HepG2 (cell line): ENCODE measurements around the gene LRP5. TPM values are rescaled to one million over a fixed set of nuclear protein-coding genes. Genes with fewer than 3 reads are reported as not detected.

Experiments used
- GATAD1 ChIP-seq: IDR thresholded peaks from 2 replicates; pipeline ENCODE4 v1.6.1; 2016; ENCODE audit warnings: missing genetic modification reagents, missing compliant biosample characterization
- KAT7 ChIP-seq: IDR thresholded peaks from 2 replicates; pipeline ENCODE4 v1.6.1; 2018; ENCODE audit warnings: borderline replicate concordance, missing compliant biosample characterization
- MED13 ChIP-seq: sonication (generic); formaldehyde crosslinking; IDR thresholded peaks from 2 replicates; pipeline ENCODE4 v1.5.0; 2020; ENCODE audit warnings: missing genetic modification reagents
- MED8 ChIP-seq: sonication (generic); formaldehyde crosslinking; IDR thresholded peaks from 2 replicates; pipeline ENCODE4 v1.8.1; 2023; ENCODE audit warnings: mild to moderate bottlenecking, missing genetic modification reagents; ENCODE audit not compliant: insufficient replicate concordance
- NFKBIZ ChIP-seq: IDR thresholded peaks from 2 replicates; pipeline ENCODE4 v1.6.1; 2018; ENCODE audit warnings: missing genetic modification reagents, missing compliant biosample characterization
- SATB2 ChIP-seq: sonication (generic); formaldehyde crosslinking; IDR thresholded peaks from 2 replicates; pipeline ENCODE4 v1.5.0; 2020; ENCODE audit warnings: missing genetic modification reagents
- SIX1 ChIP-seq: sonication (generic); formaldehyde crosslinking; IDR thresholded peaks from 2 replicates; pipeline ENCODE4 v1.4.0; 2020; ENCODE audit warnings: missing genetic modification reagents, borderline replicate concordance
- SMARCE1 ChIP-seq: fragments of 450-650 bp; IDR thresholded peaks from 2 replicates; pipeline ENCODE4 v1.6.1; 2017; ENCODE audit warnings: borderline replicate concordance
- TCF7L2 ChIP-seq: IDR thresholded peaks from 2 replicates; pipeline ENCODE4 v1.6.1; 2011; ENCODE audit warnings: mild to moderate bottlenecking, low read depth, low read length, moderate library complexity
- YEATS2 ChIP-seq: sonication (generic); formaldehyde crosslinking; IDR thresholded peaks from 2 replicates; pipeline ENCODE4 v1.4.0; 2020; ENCODE audit warnings: missing genetic modification reagents, borderline replicate concordance
- ZBTB7B ChIP-seq: sonication (generic); formaldehyde crosslinking; IDR thresholded peaks from 2 replicates; pipeline ENCODE4 v1.4.0; 2020; ENCODE audit warnings: missing genetic modification reagents
- ZC3H13 ChIP-seq: sonication (generic); formaldehyde crosslinking; IDR thresholded peaks from 2 replicates; pipeline ENCODE4 v1.8.1; 2023; ENCODE audit warnings: mild to moderate bottlenecking, missing genetic modification reagents, moderate library complexity
- ZNF121 ChIP-seq: sonication (generic); formaldehyde crosslinking; IDR thresholded peaks from 2 replicates; pipeline ENCODE4 v1.5.0; 2020; ENCODE audit warnings: mild to moderate bottlenecking, missing genetic modification reagents
- ZNF274 ChIP-seq: sonication (generic); formaldehyde crosslinking; IDR thresholded peaks from 2 replicates; pipeline ENCODE4 v1.5.1; 2020; ENCODE audit warnings: mild to moderate bottlenecking, missing genetic modification reagents
- ZNF382 ChIP-seq: sonication (generic); formaldehyde crosslinking; IDR thresholded peaks from 2 replicates; pipeline ENCODE4 v1.5.0; 2020; ENCODE audit warnings: missing genetic modification reagents, mild to moderate bottlenecking, borderline replicate concordance
- polyA plus RNA-seq, 8 experiments: library from polyadenylated mRNA; depleted of rRNA in 3 of 8; stranded (reverse) in 7 of 8; unstranded in 1 of 8; fragments of >200 nt; fragmentation: Illumina TruSeq in 4 of 8; extraction: Trizol in 4 of 8; gene quantifications; 2 replicates each; pipeline versions ENCODE4 v1.2.1 to v1.2.3, GENCODE V29; 2011 to 2016; ENCODE audit warnings: low read depth in 4 of 8, missing spikeins in 1 of 8, mixed read lengths in 1 of 8; ENCODE audit not compliant: insufficient read depth in 1 of 8
- total RNA-seq, 5 experiments: library from RNA; depleted of rRNA; stranded (reverse); fragments of >200 nt; fragmentation: Illumina TruSeq; extraction: Trizol; gene quantifications; 2 replicates each; pipeline ENCODE4 v1.2.3, GENCODE V29; 2016; ENCODE audit warnings: low read depth in 1 of 5
- TF ChIP-seq, protein P1 (sequence below): sonication (generic); formaldehyde crosslinking; IDR thresholded peaks from 2 replicates; pipeline ENCODE4 v1.5.0; 2020; ENCODE audit warnings: missing genetic modification reagents
- TF ChIP-seq, protein P2 (sequence below): sonication (generic); formaldehyde crosslinking; IDR thresholded peaks from 2 replicates; pipeline ENCODE4 v1.5.1; 2020; ENCODE audit warnings: missing genetic modification reagents, mild to moderate bottlenecking, borderline replicate concordance
- TF ChIP-seq, protein P3 (sequence below): conservative IDR thresholded peaks from 2 replicates; pipeline ENCODE4 v1.6.1; 2018; ENCODE audit warnings: missing genetic modification reagents
- TF ChIP-seq, protein P4 (sequence below): sonication (generic); formaldehyde crosslinking; IDR thresholded peaks from 2 replicates; pipeline ENCODE4 v1.4.0; 2020; ENCODE audit warnings: mild to moderate bottlenecking, missing genetic modification reagents
- TF ChIP-seq, protein P5 (sequence below): sonication (generic); formaldehyde crosslinking; IDR thresholded peaks from 2 replicates; pipeline ENCODE4 v1.8.0; 2022; ENCODE audit warnings: mild to moderate bottlenecking, missing genetic modification reagents, moderate library complexity
- TF ChIP-seq, protein P6 (sequence below): sonication (generic); formaldehyde crosslinking; IDR thresholded peaks from 2 replicates; pipeline ENCODE4 v1.8.1; 2023; ENCODE audit warnings: mild to moderate bottlenecking, missing genetic modification reagents, borderline replicate concordance
- TF ChIP-seq, protein P7 (sequence below): sonication (generic); formaldehyde crosslinking; conservative IDR thresholded peaks from 2 replicates; pipeline ENCODE4 v1.4.0; 2020; ENCODE audit warnings: missing genetic modification reagents

LRP5 gene
- total and polyA plus RNA-seq, 2 of the 13 experiments (the other 11 are each of a cell fraction or from before 2014, with no cell fraction given), result 40.4 to 64.0 TPM

DNA sequence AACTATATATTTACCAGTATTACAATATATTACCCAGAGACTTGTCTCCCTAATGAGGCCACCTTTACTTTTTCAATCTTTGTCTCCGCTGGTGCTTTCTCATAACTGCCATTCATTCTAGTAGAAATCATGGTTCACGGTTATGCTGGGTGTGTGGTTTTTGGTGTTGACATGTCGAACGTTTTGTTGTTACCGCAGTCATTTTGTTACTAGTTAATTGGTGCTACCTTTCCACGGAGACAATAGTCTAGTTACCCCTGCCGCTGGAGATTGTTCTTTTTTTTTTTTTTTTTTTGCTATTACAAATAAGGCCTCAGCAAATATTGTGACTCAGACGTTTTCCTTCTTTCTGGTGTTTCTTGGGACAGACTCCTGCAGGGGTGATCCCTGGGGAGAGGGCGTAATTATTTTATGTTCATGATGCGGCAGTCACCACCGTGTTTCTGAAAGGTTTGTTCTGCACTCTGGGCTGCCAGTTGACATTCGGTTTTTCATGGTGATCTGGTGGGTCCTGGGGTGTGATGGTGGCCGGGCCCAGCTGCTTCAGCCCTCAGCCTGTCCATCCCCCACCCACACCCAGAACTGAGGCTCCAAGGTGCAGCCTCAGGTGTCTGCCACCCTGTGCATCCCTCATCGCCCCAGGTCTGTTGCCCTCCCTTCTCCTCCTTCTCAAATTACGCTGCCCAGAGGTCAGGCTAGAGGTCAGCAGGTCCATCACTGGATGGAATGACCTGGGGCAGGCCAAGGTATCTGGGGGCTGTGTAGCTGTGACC is 28.6 kb downstream of the LRP5 start (continued):
- TF ChIP-seq, protein P1, sequence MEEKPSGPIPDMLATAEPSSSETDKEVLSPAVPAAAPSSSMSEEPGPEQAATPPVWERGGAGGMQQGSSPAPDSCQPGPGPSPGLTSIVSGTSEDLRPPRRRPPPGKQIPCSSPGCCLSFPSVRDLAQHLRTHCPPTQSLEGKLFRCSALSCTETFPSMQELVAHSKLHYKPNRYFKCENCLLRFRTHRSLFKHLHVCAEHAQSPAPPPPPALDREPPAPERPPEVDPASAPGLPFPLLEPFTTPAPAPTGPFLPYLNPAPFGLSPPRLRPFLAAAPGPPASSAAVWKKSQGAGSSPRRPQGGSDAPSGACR, result no peak
- TF ChIP-seq SATB2 (CRISPR knock-in tag), result no peak
- no peak for TF ChIP-seq ZNF121 (CRISPR knock-in tag)
- peak; percentile 66; the same call in 1 of the 2 replicates for TF ChIP-seq ZBTB7B (CRISPR knock-in tag)
- no peak for TF ChIP-seq MED8 (CRISPR knock-in tag)
- TF ChIP-seq, protein P2, sequence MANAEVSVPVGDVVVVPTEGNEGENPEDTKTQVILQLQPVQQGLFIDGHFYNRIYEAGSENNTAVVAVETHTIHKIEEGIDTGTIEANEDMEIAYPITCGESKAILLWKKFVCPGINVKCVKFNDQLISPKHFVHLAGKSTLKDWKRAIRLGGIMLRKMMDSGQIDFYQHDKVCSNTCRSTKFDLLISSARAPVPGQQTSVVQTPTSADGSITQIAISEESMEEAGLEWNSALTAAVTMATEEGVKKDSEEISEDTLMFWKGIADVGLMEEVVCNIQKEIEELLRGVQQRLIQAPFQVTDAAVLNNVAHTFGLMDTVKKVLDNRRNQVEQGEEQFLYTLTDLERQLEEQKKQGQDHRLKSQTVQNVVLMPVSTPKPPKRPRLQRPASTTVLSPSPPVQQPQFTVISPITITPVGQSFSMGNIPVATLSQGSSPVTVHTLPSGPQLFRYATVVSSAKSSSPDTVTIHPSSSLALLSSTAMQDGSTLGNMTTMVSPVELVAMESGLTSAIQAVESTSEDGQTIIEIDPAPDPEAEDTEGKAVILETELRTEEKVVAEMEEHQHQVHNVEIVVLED, result no peak
- TF ChIP-seq, protein P3, sequence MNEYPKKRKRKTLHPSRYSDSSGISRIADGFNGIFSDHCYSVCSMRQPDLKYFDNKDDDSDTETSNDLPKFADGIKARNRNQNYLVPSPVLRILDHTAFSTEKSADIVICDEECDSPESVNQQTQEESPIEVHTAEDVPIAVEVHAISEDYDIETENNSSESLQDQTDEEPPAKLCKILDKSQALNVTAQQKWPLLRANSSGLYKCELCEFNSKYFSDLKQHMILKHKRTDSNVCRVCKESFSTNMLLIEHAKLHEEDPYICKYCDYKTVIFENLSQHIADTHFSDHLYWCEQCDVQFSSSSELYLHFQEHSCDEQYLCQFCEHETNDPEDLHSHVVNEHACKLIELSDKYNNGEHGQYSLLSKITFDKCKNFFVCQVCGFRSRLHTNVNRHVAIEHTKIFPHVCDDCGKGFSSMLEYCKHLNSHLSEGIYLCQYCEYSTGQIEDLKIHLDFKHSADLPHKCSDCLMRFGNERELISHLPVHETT (CRISPR knock-in tag), result no peak
- TF ChIP-seq ZNF274, result no peak
- no peak for TF ChIP-seq ZC3H13 (CRISPR knock-in tag)
- TF ChIP-seq SIX1 (CRISPR knock-in tag), result peak; percentile 93
- TF ChIP-seq, protein P4, sequence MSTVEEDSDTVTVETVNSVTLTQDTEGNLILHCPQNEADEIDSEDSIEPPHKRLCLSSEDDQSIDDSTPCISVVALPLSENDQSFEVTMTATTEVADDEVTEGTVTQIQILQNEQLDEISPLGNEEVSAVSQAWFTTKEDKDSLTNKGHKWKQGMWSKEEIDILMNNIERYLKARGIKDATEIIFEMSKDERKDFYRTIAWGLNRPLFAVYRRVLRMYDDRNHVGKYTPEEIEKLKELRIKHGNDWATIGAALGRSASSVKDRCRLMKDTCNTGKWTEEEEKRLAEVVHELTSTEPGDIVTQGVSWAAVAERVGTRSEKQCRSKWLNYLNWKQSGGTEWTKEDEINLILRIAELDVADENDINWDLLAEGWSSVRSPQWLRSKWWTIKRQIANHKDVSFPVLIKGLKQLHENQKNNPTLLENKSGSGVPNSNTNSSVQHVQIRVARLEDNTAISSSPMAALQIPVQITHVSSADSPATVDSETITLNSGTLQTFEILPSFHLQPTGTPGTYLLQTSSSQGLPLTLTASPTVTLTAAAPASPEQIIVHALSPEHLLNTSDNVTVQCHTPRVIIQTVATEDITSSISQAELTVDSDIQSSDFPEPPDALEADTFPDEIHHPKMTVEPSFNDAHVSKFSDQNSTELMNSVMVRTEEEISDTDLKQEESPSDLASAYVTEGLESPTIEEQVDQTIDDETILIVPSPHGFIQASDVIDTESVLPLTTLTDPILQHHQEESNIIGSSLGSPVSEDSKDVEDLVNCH (CRISPR knock-in tag), result no peak
- no peak for TF ChIP-seq YEATS2 (CRISPR knock-in tag)
- no peak for TF ChIP-seq ZNF382 (CRISPR knock-in tag)
- TF ChIP-seq, protein P5, sequence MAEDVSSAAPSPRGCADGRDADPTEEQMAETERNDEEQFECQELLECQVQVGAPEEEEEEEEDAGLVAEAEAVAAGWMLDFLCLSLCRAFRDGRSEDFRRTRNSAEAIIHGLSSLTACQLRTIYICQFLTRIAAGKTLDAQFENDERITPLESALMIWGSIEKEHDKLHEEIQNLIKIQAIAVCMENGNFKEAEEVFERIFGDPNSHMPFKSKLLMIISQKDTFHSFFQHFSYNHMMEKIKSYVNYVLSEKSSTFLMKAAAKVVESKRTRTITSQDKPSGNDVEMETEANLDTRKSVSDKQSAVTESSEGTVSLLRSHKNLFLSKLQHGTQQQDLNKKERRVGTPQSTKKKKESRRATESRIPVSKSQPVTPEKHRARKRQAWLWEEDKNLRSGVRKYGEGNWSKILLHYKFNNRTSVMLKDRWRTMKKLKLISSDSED (CRISPR knock-in tag), result no peak
- TF ChIP-seq, protein P6, sequence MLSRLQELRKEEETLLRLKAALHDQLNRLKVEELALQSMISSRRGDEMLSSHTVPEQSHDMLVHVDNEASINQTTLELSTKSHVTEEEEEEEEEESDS (CRISPR knock-in tag), result no peak
- TF ChIP-seq MED13 (CRISPR knock-in tag), result no peak
- no peak for TF ChIP-seq GATAD1 (CRISPR knock-in tag)
- TF ChIP-seq SMARCE1, result no peak
- TF ChIP-seq NFKBIZ (CRISPR knock-in tag), result no peak
- TF ChIP-seq KAT7 (CRISPR knock-in tag), result no peak
- TF ChIP-seq, protein P7, sequence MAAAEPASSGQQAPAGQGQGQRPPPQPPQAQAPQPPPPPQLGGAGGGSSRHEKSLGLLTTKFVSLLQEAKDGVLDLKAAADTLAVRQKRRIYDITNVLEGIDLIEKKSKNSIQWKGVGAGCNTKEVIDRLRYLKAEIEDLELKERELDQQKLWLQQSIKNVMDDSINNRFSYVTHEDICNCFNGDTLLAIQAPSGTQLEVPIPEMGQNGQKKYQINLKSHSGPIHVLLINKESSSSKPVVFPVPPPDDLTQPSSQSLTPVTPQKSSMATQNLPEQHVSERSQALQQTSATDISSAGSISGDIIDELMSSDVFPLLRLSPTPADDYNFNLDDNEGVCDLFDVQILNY (CRISPR knock-in tag), result no peak
- no peak for TF ChIP-seq TCF7L2
